ENCODE results near the gene GRIP2.

GRIP2 gene

DNA sequence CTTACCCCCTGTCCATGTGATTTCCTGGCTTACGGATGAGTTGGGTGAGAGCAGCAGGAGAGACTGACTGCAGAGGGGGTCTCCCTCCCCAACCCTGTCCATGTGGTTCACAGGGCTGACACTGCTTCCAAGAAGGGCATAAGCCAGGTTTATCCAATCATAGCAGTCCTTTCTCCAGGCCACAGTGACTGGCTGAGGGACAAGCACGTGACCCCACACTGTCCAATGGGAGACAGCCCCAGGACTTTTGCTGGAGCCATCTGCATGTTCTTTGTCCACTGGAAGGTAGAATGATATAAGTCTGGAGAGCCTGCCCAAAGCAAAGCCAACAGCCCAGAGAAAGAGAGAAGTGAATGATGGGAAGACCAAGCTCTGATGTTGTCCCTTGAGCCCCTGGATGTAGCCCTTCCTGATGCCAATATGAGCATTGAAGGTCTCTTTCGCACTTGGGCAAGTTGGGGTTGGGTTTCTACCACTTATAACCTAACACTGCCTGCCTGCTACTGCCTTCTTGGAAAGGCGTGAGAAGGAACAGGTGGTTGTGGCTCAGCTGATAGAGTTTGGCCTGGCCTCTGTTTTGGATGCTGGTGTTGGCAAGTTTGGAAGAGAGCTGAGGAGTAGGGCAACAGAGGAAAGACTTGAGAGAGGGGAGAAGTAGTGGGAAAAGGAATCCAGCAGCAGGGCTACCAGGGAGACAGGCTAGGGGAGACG is 41.3 kb upstream of the GRIP2 start:
- DNase-seq (ENCODE audit: low read depth in 2 of 2) = no peak
- H3K4me3 ChIP-seq (replicated peaks in 1 of 2; ENCODE audit: low read depth in 2 of 2, low read length in 2 of 2) = no peak overlapping the region
- TF ChIP-seq, protein P1, sequence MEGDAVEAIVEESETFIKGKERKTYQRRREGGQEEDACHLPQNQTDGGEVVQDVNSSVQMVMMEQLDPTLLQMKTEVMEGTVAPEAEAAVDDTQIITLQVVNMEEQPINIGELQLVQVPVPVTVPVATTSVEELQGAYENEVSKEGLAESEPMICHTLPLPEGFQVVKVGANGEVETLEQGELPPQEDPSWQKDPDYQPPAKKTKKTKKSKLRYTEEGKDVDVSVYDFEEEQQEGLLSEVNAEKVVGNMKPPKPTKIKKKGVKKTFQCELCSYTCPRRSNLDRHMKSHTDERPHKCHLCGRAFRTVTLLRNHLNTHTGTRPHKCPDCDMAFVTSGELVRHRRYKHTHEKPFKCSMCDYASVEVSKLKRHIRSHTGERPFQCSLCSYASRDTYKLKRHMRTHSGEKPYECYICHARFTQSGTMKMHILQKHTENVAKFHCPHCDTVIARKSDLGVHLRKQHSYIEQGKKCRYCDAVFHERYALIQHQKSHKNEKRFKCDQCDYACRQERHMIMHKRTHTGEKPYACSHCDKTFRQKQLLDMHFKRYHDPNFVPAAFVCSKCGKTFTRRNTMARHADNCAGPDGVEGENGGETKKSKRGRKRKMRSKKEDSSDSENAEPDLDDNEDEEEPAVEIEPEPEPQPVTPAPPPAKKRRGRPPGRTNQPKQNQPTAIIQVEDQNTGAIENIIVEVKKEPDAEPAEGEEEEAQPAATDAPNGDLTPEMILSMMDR (IDR thresholded peaks at IDR 0.05; ENCODE audit: low read depth, low read length) = no peak

DNA sequence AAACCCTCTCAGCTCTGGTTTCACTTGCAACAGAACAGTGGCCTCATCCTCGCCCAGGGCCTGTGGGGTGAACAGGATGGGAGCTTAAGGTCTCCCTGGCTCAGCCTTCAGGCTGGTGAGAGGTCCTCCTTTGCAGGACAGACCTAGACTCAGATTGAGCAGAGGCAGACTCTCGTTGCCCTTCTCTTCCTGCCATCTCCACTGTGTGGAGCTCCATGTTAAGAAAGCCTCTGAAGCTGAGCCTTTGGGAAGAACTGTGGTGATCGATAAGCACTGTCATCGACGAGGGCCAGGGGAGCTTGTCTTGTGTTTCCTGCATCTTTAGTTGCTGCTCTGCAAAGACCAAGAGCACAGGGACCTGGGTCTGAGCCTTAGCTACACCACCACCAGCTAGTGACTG is 37.8 kb upstream of the GRIP2 start:
- TF ChIP-seq, protein P1 (IDR thresholded peaks at IDR 0.05; ENCODE audit: low read depth, low read length) = no peak
- H3K4me3 ChIP-seq (replicated peaks in 1 of 2; ENCODE audit: low read depth in 2 of 2, low read length in 2 of 2) = no peak overlapping the region
- no peak for DNase-seq (ENCODE audit: low read depth in 2 of 2)

DNA sequence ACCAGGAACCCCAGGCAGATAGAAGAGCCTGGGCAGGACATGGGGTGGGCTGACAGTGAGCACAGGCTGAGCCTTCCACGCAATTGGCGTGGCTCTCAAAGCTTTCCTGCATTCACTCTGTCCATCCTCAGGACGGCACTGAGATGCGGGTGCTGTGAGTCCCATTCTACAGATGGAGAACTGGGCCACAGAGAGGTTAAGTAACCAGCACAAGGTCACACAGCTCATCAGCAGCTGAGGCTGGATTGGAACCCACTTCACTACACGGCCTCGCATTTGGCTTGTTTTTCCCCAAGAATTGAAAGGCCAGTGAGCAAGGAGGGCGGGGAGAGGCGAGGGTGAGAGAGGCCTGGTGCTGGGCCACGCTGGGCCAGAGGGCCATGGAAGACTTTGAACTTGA is 36.0 kb upstream of the GRIP2 start:
- H3K4me3 ChIP-seq (replicated peaks in 1 of 2; ENCODE audit: low read depth in 2 of 2, low read length in 2 of 2) = no peak overlapping the region
- TF ChIP-seq, protein P1 (IDR thresholded peaks at IDR 0.05; ENCODE audit: low read depth, low read length) = no peak
- DNase-seq (ENCODE audit: low read depth in 2 of 2) = no peak

DNA sequence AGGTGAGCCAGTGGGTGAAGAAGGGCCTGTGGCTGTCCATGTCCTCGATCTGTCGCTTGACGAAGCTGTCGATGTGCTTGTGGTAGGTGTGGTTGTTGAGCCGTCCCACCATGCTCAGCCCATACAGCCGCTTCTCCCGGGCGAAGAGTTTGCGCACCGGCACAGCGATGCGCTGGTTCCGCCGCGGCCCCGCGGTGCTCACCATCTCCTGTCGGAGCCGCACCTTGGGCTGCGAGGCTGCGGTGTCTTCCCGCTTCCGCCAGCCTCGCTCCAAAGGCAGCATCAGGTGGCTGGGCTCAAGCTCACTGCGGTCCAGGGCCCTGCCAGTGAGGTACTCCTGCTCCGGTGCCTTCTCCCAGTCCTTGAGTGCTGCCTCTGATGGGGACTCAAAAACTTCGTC is 34.0 kb upstream of the GRIP2 start:
- no peak for DNase-seq (ENCODE audit: low read depth in 2 of 2)
- TF ChIP-seq, protein P1 (IDR thresholded peaks at IDR 0.05; ENCODE audit: low read depth, low read length) = no peak
- no peak overlapping the region for H3K4me3 ChIP-seq (replicated peaks in 1 of 2; ENCODE audit: low read depth in 2 of 2, low read length in 2 of 2)

DNA sequence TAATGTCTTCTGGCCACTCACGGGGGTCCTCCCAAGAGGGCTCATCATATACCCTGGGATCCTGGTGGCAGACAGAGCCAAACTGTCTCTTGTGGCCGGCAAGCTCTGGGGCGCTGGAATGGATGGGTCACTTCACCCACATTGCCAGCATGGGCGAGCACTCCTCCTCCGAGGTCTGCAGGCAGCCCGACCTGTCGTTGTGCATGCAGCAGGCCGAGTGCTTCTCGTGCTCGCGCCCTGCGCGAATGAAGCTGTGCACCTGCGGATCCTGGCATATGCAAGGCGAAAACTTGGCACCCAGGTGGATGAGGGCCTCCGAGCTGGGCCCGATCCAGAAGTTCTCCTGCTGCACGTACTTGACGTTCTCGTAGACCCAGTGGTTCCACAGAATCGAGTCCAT is 33.6 kb upstream of the GRIP2 start:
- DNase-seq (ENCODE audit: low read depth in 2 of 2) = no peak
- TF ChIP-seq, protein P1 (IDR thresholded peaks at IDR 0.05; ENCODE audit: low read depth, low read length) = no peak
- no peak overlapping the region for H3K4me3 ChIP-seq (replicated peaks in 1 of 2; ENCODE audit: low read depth in 2 of 2, low read length in 2 of 2)

DNA sequence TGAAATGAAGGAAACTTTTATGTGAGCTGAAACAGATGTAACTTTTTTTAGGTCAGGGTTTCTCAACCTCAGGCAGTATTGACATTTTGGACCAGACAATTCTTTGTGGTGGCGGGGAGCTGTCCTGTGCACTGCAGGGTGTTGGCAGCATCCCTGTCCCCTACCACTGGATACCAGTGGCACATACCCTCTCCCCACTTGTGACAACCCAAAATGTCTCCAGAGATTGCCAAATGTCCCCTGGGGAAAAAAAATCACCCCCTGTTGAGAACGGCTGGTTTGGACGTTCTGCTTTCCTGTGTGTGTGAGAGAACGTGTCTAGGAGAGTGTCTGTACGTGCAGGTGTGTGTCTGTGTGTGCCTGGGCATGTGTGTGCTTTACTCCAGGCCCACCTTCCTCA is 30.7 kb upstream of the GRIP2 start:
- no peak overlapping the region for H3K4me3 ChIP-seq (replicated peaks in 1 of 2; ENCODE audit: low read depth in 2 of 2, low read length in 2 of 2)
- TF ChIP-seq, protein P1 (IDR thresholded peaks at IDR 0.05; ENCODE audit: low read depth, low read length) = no peak
- DNase-seq (ENCODE audit: low read depth in 2 of 2) = no peak

DNA sequence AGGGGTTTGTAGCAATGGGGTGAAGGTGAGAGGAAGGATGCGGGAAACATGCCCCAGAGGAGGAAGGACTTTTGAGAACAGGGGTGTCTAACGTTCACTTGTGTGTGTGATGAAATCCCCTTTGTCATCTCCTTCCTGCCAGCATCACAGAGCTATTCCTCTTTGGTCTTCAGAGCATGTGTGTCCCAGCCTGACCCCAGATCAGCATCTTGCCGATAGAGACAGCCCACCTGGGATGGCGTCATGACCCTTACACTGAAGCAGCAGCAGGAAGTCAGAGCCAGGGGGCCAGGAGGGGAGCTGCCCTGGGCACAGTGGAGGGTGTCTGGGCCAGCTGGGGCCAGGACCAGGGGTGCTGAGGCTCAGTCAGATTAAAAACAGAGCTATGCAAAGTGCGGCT is 29.9 kb upstream of the GRIP2 start:
- H3K4me3 ChIP-seq (replicated peaks in 1 of 2; ENCODE audit: low read depth in 2 of 2, low read length in 2 of 2) = no peak overlapping the region
- no peak for DNase-seq (ENCODE audit: low read depth in 2 of 2)
- TF ChIP-seq, protein P1 (IDR thresholded peaks at IDR 0.05; ENCODE audit: low read depth, low read length) = no peak
